ENCODE data around the gene ISOC2. TPM values are rescaled to one million over a fixed set of nuclear protein-coding genes. Genes with fewer than 3 reads are reported as not detected.

ISOC2 gene
- total RNA-seq, 2 donors from 2014 or later = 19.5 to 20.3 TPM

DNA sequence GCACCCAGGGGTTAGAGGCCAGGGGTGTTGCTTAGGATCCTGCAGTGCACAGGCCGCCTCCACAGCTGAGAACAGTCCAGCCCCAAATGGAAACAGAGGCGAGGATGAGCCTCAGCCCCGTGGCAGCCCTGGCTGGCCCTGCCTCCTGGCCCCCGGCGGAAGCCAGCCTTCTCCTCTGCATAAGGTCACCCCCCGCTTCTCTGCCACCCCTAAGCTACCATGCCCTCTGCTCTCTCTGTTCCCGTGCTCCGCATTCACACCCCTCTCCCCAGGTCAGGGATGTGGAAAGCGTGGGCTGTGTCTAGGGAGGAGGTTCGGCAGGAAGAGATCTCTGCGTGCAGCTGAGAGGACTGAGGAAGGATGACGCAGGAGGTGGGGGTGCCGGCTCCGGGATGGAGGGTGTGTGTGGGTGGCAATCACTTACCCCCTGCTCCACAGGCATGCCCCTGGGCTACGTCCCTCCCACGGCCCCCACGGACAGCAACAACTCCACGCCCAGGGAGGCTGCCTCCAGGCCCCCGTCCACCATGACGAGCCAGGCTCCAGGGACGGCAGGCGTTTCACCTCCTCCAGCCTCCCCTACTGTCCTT, 32.8 kb upstream of the ISOC2 start:
- H3K9me3 Mint-ChIP-seq = no peaks in the 10 kb centered on the region
- no peaks in the 10 kb centered on the region for H3K27me3 Mint-ChIP-seq (ENCODE audit: low read depth)
- no peaks in the 10 kb centered on the region for H3K36me3 Mint-ChIP-seq (ENCODE audit: insufficient read depth in 2 of 2)
- no peaks in the 10 kb centered on the region for H3K4me1 Mint-ChIP-seq (ENCODE audit: low read depth)
- DNase-seq = no peak
- no peak overlapping the region for H3K27ac Mint-ChIP-seq
- ATAC-seq (replicated peaks in 1 of 2) = peak in 1 of 2 donors; percentile 26
- H3K4me3 Mint-ChIP-seq = peak overlapping the region; percentile 6 to 62

DNA sequence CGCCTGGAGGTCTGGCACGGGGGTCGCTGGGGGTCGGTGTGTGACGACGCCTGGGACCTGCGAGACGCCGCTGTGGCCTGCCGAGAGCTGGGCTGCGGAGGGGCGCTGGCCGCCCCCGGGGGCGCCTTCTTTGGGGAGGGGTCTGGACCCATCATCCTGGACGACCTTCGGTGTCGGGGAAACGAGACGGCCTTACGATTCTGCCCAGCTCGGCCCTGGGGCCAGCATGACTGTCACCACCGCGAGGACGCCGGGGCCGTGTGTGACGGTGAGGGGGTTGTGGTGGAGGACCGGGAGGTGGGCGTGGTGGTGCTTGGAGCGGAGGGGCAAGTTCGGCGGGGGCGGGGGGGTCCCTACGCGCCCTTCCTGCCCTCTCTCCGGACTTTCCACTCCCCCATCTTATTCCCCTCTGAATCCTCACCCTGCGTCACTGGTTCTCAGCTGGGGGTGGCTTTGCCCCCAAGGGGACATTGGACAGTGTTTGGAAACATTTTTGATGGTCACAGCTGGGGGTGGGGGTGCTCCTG, 32.3 kb upstream of the ISOC2 start:
- no peaks in the 10 kb centered on the region for H3K4me1 Mint-ChIP-seq (ENCODE audit: low read depth)
- no peak overlapping the region for H3K27ac Mint-ChIP-seq
- H3K9me3 Mint-ChIP-seq = no peaks in the 10 kb centered on the region
- no peaks in the 10 kb centered on the region for H3K36me3 Mint-ChIP-seq (ENCODE audit: insufficient read depth in 2 of 2)
- no peaks in the 10 kb centered on the region for H3K27me3 Mint-ChIP-seq (ENCODE audit: low read depth)
- H3K4me3 Mint-ChIP-seq = peak overlapping the region in 1 of 2 donors; percentile 62
- no peak for ATAC-seq (replicated peaks in 1 of 2)
- DNase-seq = no peak

DNA sequence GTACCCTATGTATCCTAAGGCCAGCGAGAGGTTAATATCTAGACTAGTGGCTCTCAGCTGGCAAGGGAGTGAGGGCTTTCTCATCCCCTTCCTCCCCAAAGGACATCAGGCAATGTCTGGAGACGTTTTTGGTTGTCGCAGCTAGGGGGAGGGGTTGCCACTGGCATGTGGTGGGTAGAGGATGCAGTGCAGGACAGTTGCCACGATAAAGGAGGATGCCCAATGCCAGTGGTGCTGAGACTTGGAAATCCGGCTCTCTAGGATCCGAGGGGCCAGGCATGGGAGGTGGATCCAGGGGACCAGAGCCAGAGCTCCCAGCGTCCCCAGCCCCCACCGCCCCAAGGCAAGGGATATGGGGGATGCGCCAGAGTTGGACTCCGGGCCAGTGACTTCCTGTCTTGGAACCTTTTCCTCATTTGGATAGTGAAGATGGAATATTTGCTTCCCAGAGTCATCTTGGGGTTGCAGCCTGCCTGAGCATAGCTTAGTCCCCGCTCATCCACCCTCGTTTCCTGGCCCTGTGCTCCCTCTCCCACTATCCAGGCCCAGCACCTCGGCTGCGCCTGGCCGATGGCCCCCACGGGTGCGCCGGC, 31.7 kb upstream of the ISOC2 start:
- no peak for DNase-seq
- no peak for ATAC-seq (replicated peaks in 1 of 2)
- Mint-ChIP-seq H3K4me3 (no peak overlapping the region), H3K4me1 (ENCODE audit: low read depth) (no peaks in the 10 kb centered on the region), H3K27ac (no peak overlapping the region), H3K36me3 (ENCODE audit: insufficient read depth in 2 of 2) (no peaks in the 10 kb centered on the region), H3K9me3 (no peaks in the 10 kb centered on the region), H3K27me3 (ENCODE audit: low read depth) (no peaks in the 10 kb centered on the region)

DNA sequence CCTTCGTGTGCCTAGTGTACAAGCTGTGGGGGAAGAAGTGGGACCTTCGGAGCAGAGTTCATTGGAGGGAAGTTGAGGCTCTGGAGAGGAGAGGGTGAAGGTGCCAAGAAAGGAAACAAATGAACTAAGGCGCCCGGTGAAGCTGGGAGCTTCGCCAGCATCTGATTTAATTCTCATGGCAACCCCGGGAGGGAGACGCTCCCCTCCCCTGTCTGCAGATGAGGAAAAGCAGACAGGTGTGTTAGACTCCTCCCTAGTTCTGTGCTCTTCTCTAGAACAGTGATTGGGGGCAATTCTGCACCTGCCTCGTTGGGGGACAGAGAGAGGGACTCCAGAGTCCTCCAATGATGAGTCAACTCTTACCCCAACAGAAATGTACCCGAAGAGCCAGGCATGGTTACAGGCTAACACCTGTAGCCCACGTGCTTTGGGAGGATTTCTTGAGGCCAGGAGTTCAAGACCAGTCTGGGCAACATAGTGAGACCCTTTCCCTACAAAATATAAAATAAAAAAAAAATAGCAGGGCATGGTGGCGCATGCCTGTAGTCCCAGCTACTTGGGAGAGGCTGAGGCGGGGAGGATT, 31.0 kb upstream of the ISOC2 start:
- Mint-ChIP-seq H3K9me3 (no peaks in the 10 kb centered on the region), H3K36me3 (ENCODE audit: insufficient read depth in 2 of 2) (no peaks in the 10 kb centered on the region), H3K4me3 (no peak overlapping the region), H3K27me3 (ENCODE audit: low read depth) (no peaks in the 10 kb centered on the region), H3K4me1 (ENCODE audit: low read depth) (peaks cover 3% of the 10 kb centered on the region), H3K27ac (no peak overlapping the region)
- ATAC-seq (replicated peaks in 1 of 2) = no peak
- no peak for DNase-seq

DNA sequence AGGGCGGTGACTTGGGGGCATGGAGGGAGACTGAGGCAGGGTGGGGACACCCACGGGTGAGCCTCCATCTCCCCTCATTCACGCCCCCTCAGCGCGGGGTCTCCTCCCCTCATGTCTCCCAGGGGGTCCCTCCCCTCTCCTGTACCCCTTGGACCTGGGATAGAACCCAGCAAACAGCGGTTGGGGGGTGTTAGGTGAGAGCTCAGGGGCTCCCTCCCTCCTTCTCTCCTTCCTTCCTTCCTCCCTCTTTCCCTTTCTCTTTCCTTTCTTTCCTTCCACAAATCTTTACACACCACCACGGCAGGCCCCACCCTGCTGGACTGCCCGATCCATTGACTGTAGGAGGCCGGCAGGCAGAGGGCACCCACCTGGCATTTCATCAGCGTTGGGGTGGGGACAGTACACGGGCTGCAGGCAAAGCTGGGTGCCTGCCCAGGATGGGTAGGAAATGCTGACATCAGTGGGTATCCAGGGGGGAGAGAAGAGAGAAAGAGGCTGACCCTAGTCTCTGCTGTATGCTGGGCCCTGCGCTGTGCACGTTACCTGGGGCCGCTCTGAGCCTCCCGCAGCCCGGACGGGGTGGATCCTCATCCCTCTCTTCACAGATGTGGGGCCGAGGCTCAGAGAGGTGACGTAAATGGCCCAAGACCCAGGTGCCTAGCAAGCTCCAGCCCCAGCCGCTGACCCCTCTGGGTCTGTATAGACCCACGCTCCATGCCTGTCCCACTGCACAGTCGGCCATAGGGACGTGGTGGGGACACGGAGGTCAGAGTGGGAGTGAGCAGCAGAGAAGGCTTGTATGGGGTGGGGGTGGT, 30.3 kb upstream of the ISOC2 start:
- Mint-ChIP-seq H3K9me3 (no peaks in the 10 kb centered on the region), H3K4me1 (ENCODE audit: low read depth) (peaks cover 10% of the 10 kb centered on the region), H3K4me3 (no peak overlapping the region), H3K36me3 (ENCODE audit: insufficient read depth in 2 of 2) (no peaks in the 10 kb centered on the region), H3K27ac (no peak overlapping the region), H3K27me3 (ENCODE audit: low read depth) (no peaks in the 10 kb centered on the region)
- ATAC-seq (replicated peaks in 1 of 2) (no peak), DNase-seq (no peak)

DNA sequence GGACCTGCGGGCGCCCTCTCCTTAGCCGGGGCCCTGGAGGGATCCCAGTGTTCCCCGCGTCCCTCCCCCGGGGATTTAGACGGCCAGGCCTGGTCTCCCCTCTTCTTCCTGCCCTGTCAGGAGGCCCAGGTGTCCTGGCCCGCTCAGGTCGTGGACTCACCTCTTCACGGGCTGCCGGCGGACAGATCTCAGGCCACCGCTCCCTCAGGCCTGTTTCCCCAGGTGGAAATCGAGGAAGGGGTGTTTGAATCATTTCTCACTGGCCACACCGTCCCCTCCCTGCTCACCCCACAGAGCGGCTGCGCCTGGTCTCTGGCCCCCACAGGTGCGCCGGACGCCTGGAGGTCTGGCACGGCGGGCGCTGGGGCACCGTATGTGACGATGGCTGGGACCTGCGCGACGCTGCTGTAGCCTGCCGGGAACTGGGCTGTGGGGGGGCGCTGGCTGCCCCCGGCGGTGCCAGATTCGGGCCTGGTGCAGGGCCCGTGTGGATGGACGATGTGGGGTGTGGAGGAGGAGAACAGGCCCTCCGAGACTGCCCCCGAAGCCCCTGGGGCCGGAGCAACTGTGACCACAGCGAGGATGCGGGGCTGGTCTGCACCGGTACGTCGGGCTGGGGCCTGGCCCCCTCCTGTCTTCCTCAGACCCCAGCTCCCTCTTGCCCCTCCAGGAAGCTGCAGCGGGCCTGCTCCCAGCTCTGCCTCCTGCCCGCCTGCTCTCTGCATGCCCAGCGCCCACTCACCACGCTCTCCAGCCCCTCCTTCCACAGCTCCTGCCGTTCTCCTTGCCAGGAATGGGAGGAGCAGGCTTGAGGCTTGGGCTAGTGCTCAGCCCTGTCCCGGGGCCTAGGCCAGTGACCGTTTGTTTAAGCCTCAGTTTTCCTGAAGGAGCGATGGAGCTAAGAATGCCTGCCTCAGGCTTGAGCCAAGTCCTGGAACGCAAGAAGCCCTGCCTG, 29.3 kb upstream of the ISOC2 start:
- DNase-seq (no peak), ATAC-seq (replicated peaks in 1 of 2) (no peak)
- peaks cover 0 to 1% of the 10 kb centered on the region in 2 donors for H3K36me3 Mint-ChIP-seq (ENCODE audit: insufficient read depth in 2 of 2)
- peaks cover 15% of the 10 kb centered on the region for H3K4me1 Mint-ChIP-seq (ENCODE audit: low read depth)
- H3K9me3 Mint-ChIP-seq = no peaks in the 10 kb centered on the region
- H3K27me3 Mint-ChIP-seq (ENCODE audit: low read depth) = no peaks in the 10 kb centered on the region
- no peak overlapping the region for H3K4me3 Mint-ChIP-seq
- no peak overlapping the region for H3K27ac Mint-ChIP-seq

DNA sequence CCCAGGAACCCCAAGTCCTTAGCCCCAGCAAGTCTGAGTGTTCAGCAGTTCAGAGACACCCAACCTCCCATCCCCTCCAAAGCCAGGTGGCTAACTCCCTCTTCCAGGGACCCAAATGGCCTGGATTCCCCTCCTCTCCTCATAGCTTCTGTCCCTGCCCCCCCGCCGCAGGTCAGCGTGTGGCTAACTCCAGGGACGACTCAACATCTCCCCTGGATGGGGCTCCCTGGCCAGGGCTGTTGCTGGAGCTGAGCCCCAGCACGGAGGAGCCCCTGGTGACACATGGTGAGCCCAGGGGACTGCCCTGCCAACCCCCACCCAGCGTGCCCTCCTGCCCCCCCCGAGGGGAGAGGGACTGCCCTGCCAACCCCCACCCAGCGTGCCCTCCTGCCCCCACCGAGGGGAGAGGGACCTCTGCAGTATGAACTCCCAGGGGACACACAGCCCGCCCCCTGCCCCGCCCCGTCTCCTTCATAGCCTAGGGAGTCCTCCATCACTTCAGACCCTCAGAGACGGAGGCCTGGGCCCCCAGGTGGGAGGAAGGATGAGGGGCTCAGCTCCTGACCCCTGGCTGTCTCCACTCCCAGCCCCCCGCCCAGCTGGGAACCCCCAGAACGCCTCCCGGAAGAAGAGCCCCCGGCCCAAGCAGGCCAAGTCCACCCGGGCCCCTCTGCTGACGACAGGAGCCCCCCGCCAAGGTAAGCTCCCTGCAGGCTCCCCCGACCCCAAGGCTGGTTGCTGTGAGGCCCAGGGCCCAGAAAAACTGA, 28.5 kb upstream of the ISOC2 start:
- Mint-ChIP-seq H3K4me3 (no peak overlapping the region), H3K36me3 (ENCODE audit: insufficient read depth in 2 of 2) (peaks cover 0 to 1% of the 10 kb centered on the region in 2 donors)

DNA sequence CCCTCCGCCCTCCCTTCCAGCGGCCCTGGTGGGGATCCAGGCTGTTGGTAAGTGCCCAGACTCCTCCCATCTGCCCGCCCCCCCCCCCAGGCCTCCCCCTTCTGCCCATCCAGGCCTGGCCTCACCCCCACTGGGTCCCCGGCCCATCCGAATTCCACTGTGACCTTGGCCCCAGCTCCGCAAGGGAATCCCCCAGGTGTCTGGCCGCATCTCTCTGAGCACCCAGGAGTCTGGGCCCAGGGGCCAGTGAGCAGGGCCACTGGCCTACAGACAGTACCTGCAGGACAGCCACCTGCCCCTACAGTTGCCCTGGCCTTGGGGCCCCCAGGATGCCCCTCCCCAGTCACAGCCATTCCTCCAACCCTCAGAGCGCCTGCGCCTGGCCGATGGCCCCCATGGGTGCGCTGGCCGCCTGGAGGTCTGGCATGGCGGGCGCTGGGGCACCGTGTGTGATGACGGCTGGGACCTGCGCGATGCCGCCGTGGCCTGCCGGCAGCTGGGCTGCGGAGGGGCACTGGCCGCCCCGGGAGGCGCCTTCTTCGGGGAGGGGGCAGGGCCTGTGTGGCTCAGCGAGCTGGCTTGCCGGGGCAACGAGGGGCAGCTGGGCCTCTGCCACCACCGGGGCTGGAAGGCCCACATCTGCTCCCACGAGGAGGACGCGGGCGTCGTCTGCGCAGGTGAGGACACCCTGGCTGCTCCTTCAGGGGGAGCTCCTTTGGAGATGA, 27.7 kb upstream of the ISOC2 start:
- H3K27ac Mint-ChIP-seq = no peak overlapping the region
- H3K9me3 Mint-ChIP-seq = no peaks in the 10 kb centered on the region
- no peak for ATAC-seq (replicated peaks in 1 of 2)
- peaks cover 0 to 1% of the 10 kb centered on the region in 2 donors for H3K36me3 Mint-ChIP-seq (ENCODE audit: insufficient read depth in 2 of 2)
- DNase-seq = no peak
- no peaks in the 10 kb centered on the region for H3K27me3 Mint-ChIP-seq (ENCODE audit: low read depth)
- H3K4me3 Mint-ChIP-seq = no peak overlapping the region
- H3K4me1 Mint-ChIP-seq (ENCODE audit: low read depth) = peaks cover 15% of the 10 kb centered on the region

More for the DNA sequence above, 28.5 kb upstream of the ISOC2 start:
- H3K27ac Mint-ChIP-seq = no peak overlapping the region
- peaks cover 15% of the 10 kb centered on the region for H3K4me1 Mint-ChIP-seq (ENCODE audit: low read depth)
- no peak for ATAC-seq (replicated peaks in 1 of 2)
- DNase-seq = no peak
- H3K27me3 Mint-ChIP-seq (ENCODE audit: low read depth) = no peaks in the 10 kb centered on the region
- H3K9me3 Mint-ChIP-seq = no peaks in the 10 kb centered on the region

DNA sequence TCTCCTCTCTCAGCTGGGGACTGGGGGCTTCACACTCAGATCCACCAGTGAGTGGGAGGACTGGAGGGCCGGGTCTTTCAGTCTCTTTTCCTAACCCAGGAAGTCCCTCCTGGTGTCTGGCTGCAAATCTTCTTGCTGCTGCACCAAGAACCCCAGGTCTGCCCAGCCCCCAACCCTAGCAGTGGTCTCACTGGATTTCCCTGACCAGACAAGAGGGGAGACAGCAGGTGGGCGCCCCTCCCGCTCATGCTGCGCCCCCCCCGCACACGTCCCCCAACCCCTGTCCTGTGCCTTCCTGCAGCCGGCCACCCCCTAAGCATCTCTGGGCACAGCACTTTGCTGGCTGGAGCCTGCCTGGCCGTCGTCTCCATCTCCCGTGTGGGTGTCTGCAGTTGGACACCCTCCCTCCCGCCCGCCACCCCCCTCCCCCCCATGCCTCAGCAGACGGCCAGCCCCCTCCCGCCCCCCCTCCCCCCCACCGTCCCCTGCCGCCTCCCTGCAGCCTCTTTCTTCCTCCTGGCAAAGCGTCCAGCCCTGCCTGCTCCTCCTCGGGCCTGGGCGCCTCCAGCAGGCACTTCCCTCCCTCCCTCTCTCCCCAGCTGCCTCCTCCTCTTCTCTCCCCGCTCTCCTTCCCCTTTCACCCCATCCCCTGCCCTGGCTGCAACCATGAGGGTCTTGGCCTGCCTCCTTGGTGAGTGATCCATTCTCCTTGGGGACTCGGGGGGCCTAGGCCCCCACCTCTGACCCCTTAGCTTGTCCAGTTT, 26.7 kb upstream of the ISOC2 start, which contains the start of gene SSC5D:
Gene SSC5D (plus strand): TSS at position 513 of the 764 bp plus-strand sequence. CDS start 154 bp downstream, at position 667.
- DNase-seq (no peak), ATAC-seq (replicated peaks in 1 of 2) (no peak)
- Mint-ChIP-seq H3K9me3 (no peaks in the 10 kb centered on the region), H3K4me1 (ENCODE audit: low read depth) (peaks cover 15% of the 10 kb centered on the region), H3K27ac (no peak within 1 kb of the TSS), H3K27me3 (ENCODE audit: low read depth) (no peaks in the 10 kb centered on the region), H3K36me3 (ENCODE audit: insufficient read depth in 2 of 2) (peaks cover 0 to 1% of the 10 kb centered on the region in 2 donors), H3K4me3 (peak within 1 kb of the TSS; percentile 44 to 68)

DNA sequence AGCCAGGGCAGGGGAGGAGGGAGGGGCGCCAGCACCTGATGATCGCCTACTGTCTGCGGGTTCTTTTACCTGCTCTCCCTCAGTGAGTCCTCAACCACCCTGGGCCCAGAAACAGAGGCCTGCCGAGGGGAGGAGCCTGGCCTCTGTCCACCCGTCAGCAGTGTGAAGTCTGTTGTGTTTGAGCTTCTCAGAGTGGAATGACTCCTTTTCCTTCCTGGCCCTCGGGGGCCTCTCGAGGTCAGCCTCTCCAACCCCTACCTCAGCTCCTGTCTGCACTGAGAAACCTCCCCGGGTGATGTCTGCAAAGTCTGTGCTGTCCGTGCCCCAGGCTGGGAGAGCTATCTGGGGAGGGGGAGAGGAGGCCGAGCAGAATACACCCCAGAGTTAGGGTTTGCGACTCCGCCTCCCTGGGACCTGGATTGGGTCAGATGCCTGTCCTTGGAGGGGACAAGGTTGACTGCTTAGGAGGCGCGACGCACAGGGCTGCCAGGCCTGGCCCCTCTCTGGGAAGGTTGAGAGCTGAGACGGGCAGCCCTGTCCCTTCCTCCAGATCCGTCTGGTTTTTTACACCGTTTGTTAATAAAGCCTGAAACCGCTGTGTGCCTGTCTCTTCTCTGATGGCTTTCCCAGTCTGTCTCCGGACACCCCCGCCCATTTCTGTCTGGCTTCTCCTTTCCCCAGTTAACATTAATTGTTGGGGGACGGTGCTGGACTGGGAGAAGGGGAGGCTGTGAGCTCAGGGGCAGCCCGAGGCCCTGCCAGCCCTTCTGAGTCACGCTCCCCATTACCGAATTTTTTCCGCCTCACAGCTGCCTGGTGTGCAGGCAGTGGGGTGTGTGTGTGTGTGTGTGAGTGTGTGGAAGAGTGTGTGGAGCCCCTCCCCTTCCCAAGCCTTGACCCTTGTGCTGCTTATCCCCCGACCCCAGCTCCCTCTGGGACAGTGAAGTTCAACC, 25.8 kb upstream of the ISOC2 start:
- no peak overlapping the region for H3K27ac Mint-ChIP-seq
- no peaks in the 10 kb centered on the region for H3K27me3 Mint-ChIP-seq (ENCODE audit: low read depth)
- DNase-seq (peak; percentile 39 to 45), ATAC-seq (replicated peaks in 1 of 2) (peak; percentile 22 to 52)
- peaks cover 15% of the 10 kb centered on the region for H3K4me1 Mint-ChIP-seq (ENCODE audit: low read depth)
- H3K9me3 Mint-ChIP-seq = no peaks in the 10 kb centered on the region
- H3K36me3 Mint-ChIP-seq (ENCODE audit: insufficient read depth in 2 of 2) = peaks cover 0 to 1% of the 10 kb centered on the region in 2 donors
- H3K4me3 Mint-ChIP-seq = peak overlapping the region; percentile 44 to 68
